ENCODE results near the gene RASSF1.

The RASSF1 gene, protein sequence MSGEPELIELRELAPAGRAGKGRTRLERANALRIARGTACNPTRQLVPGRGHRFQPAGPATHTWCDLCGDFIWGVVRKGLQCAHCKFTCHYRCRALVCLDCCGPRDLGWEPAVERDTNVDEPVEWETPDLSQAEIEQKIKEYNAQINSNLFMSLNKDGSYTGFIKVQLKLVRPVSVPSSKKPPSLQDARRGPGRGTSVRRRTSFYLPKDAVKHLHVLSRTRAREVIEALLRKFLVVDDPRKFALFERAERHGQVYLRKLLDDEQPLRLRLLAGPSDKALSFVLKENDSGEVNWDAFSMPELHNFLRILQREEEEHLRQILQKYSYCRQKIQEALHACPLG

DNA sequence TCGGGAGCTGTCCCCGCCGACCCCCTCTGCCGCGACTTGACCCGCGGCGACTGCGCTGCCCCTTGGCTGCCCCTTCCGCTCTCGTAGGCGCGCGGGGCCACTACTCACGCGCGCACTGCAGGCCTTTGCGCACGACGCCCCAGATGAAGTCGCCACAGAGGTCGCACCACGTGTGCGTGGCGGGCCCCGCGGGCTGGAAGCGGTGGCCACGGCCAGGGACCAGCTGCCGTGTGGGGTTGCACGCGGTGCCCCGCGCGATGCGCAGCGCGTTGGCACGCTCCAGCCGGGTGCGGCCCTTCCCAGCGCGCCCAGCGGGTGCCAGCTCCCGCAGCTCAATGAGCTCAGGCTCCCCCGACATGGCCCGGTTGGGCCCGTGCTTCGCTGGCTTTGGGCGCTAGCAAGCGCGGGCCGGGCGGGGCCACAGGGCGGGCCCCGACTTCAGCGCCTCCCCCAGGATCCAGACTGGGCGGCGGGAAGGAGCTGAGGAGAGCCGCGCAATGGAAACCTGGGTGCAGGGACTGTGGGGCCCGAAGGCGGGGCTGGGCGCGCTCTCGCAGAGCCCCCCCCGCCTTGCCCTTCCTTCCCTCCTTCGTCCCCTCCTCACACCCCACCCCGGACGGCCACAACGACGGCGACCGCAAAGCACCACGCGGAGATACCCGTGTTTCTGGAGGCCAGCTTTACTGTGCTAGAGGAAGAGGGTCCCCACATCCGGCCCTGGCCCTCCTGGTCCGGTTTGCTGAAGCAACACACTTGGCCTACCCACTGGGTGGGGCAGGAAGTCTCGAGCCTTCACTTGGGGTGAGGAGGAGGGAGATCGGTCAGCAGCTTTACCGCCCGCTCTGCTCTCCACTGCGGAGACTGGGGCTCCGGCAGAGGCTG, at the start of gene RASSF1:
RASSF1 (minus strand) TSS at position 389 of the 882 bp plus-strand sequence; CDS start at position 358, 31 bp downstream.
- DNase-seq (ENCODE audit: low read depth): no peak

DNA sequence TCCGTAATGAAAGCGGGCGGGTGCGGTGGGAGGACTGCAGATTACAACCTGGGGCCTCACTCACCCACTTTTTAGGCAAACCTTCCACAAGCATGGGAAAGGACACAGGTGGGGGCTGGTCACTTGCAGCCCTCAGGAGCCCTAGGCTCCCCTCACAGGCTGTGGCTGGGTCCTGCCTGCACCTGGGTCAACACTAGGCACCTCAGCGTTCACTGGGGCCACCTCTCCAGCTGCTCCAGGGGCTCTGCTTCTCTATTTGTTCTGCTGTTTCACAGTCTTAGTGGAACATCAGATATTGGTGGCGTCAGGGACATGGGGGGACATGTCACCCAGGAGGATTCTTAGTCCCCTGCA, 48.8 kb upstream of the RASSF1 start:
- no peak for DNase-seq (ENCODE audit: low read depth)

DNA sequence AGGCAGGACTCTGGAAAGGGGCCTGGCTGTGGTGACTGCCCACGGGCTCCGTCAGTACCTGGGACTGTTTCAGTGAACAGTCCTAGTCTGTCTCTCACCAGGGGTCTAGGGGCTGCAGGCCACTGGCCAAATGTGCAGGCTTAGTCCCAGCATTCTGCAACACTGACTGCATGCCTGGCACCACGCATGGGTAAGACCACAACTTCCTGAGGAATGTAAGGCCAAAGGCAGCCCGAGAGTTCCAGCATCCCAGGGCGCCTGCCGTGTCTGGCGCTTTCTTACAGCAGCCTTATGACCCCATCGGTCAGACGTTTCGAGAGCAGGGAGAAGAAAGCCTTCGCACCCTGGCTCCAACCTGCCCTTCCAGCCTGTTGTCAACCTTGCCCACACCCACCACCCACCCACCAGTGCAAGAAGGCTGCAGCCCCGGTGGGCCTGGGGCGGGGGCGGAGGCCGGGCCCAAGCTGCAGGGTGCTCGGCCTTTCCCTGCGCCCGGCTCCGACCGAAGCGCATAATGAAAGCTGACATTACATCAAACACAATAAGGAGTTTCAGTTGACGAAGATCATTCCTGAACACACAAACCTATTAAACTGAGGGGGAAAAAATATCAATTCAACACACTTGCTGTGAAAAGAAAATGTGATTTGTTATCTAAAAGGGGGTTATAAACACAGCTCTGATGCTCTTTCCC, 48.2 kb upstream of the RASSF1 start:
- DNase-seq (ENCODE audit: low read depth): no peak

DNA sequence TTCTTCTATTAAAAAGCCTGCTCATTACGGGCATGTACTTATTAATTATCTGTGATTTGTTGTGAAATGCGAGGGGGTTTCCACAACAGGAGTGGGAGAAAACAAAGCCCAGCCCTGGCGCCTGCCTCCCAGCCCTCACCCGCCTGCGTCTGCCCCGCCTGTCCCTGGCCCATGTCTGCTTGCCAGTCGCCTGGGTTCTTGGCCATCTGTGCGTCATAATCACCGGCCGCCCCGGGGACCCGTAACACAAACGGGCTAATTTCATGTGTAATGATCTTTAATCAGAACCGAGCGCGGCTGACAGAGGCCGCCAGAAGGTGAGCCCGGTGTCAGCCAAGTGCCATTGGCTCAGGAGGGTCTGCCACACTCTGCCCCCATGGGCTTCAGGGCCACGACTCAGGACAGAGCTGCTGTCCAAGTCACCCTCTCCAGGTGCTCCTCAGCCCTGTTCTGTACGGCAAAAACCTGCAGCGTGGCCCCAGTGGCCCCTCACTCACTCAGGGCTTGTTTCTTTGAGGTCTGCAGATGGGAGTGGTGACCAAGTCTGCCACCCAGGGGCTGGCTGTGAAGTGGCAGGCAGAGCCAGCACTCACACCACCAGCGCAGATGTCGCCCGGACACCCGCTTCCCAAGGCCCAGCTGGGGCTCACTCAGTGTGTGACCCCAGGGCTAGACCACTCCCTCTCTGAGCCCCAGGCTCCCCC, 47.5 kb upstream of the RASSF1 start:
- no peak for DNase-seq (ENCODE audit: low read depth)

DNA sequence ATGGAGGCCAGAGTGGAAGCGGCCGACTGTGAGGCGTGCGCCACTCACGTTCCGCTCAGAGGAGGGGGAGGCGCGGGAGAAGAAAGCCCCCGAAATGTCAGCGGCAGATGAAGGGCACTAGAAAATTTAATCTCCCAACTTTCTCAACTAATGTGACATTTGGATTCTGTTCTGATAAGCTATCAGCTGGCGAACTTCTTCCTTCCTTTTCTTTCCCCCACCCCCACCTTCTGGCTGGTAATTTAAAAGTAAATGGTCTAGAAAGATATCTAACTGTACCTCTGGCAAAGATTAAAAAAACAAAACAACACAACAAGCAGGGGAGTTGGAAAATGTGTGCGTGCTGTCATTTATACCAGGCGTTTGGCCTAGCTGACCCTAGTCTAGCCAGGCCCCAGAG, 45.1 kb upstream of the RASSF1 start:
- DNase-seq (ENCODE audit: low read depth): no peak

DNA sequence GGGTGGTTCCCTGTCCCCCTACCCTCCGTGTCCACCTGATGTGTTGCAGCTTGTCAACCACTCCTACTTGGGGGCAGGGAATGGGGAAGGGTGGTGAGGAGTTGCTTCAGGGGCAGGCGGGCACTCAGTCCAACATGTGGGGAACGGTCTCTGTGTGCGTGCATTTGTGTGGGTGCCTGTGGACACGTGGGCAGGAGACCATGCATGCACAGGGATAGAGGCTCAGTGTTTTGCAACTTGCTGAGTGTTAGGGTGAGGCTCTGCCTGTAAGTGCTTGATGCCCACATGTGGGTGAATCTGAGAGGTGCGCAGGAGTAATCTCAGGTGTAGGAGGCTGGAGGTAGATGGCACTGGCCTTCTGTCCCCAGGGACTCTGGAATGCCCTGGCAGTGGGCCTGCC, 43.1 kb upstream of the RASSF1 start:
- no peak for DNase-seq (ENCODE audit: low read depth)

DNA sequence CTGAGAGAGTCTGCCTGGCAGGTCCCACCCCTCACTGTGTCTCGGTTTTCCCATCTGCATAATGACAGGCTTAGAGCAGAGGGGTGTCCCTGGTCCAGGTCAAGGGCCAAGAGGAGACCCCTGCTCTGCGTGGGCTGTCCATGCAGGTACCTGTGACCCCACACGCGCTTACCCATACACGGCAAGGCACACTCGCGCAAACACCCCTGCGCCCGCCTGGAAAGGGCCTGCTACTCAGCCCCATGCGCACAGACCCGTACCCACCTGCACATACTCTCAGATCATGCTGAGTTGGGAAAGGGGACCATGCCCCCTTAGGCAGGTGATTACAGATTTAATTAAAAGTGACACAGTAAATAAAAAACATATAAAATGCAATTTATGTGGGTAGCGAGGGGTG, 42.1 kb upstream of the RASSF1 start:
- no peak for DNase-seq (ENCODE audit: low read depth)

DNA sequence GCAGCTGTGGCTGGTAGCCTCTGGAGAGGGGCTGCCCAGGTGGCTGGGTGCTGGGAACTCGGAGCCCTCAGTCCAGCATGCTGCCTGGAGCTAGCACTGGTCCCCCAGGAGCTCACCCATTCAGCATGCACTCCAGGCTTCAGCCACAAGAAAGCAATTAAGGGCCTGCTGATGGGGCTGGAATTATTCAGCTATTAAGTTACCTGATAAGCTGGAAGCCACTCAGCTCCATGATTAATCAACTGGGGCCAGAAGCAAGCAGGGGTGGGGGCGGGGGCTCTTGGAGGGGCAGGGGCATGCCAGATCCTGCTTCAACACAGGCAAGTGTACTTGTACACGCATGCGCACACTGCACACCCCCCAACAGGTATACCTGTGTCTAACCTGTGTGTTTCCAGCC, 40.7 kb upstream of the RASSF1 start:
- DNase-seq (ENCODE audit: low read depth): no peak

DNA sequence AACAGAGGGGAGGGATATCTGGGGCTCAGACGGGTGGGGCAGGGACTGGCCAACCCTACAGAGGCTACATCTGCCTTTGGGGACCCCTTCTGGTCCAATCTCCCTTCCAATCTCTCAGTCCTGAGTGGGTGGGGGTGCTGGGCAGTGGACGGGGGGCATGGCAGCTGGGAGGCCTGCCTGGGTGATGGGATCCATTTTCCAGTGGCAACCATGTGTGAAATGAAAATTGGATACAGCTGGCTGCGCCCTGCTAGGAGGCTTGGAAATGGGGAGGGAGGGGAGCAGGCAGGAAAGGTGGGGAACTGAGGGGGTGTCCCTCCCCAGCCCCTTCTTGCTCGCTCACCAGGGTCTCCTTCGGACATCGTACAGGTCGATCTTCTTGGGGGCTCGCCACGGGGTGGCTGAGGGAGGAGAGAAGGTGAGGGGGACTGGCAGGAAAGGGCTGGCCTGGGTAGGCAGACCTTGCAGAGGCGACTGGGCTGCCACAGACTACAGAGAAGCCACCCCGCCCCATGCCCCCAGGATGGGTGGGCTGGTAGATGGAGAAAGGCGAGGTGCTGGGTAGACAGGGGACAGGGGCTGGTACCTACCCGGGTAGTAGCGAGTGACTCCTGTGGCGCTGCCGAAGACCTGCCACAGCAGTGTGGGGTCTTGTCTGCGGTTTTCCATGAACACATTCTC, 39.9 kb upstream of the RASSF1 start:
- DNase-seq (ENCODE audit: low read depth): no peak

DNA sequence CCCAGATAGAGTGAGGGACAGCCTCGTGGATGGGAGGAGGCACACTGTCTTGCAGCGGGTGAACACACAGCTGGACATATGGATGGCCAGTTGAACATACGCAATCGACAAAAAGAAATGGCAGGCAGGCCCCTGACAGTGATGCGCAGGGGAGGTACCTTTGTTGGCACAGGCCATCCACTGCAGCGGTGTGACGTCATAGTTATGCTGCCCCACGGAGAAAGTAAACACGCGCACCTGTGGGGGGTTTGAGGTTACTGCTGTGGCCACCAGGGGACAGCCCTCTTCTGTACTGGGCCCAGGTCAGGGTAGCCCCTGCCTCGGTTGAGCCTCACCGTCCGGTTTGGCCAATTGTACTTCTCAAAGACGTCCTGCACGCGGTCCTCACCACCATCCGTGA, 38.1 kb upstream of the RASSF1 start:
- DNase-seq (ENCODE audit: low read depth): no peak

DNA sequence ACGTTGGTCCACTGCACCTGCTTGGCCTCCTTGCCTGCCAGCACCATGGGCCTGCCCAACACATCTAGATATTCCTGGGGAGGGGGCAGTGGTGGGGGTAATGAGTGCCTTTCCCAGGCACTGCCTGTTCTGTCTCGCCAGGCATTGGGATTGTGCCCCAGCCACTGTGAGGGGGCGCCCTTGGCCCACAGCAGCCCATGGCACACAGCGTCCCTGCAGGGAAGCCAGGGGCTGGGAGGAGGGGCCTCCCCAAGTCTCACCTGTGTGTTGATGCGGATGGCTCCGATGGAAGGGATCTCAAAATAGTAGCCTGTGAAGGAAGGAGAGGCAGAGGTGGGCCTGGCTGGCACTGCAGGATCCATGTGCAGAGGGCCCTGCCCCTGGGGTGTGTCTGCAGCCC, 37.4 kb upstream of the RASSF1 start:
- DNase-seq (ENCODE audit: low read depth): no peak

DNA sequence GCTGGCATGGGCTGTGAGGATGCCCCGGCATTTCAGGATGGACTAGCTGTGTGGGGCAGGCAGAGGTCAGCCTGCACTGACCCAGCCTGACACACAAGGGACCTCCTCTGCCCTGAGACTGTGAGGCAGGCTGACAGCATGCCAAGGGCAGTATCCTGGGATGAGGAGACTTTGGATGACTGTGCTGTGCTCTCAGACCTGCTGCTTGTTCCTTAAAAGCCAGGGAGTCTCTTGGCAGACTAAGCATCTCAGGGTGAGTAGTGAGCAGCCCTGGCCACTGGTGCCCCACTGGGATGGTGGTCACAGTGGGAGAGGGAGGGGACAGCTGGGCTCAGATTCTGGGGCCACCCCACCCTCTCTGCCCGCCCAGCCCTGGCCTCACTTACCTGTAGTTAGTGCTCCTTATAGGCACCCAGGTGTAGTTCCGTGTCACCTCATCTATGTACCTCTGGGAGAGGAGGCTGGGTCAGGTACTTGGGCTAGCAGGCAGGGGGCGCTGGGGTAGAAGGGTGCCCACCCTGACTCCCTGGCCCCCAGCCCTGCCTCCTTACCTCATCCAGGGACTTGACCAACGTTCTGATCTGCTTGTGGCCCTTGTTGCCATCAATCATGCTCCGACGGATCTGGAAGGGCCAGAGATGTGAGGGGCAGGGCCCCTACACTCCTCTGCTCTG, 34.8 kb upstream of the RASSF1 start:
- no peak for DNase-seq (ENCODE audit: low read depth)

DNA sequence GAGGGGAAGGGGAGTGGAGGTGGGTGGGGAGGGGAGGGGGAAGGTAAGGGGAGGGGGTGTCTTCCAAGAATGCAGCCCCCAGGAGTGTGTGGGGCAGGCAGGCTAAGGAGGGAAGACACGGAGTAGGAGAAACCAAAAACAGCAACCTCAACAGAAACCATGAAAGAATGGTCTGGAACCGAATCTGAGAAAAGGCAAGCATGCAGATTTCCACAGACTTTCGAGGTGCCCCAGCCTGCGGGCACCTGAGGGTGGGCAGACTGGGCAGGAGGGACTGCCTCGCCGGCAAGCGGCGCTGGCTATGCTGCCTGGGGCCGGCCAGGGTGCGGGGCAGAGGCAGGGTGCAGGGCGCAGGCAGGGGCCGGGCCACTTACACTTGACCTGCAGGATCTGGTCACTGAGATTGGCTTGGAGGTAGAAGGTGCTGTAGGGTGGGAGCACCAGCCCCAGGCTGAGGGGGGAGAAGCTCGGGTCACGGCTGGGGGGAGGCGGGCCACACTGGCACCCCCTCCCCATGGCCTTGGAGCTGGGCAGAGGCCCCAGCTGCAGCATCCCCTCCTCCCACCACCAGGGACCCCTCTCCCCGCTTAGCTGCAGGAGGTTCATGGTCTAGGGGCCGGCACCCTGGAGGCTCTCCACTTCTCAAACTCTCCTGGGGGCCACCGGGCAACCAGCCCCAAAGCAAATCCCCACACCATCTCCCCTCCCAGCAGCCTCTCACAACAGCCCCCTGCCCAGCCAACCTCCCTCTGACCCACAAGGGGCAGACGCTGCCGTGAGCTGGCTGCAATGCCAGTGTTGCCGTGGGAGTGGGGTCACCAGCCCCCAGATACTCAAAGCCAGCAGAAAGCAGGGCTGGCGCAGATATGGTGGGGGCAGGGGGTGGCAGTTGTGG, 34.0 kb upstream of the RASSF1 start:
- DNase-seq (ENCODE audit: low read depth): no peak

DNA sequence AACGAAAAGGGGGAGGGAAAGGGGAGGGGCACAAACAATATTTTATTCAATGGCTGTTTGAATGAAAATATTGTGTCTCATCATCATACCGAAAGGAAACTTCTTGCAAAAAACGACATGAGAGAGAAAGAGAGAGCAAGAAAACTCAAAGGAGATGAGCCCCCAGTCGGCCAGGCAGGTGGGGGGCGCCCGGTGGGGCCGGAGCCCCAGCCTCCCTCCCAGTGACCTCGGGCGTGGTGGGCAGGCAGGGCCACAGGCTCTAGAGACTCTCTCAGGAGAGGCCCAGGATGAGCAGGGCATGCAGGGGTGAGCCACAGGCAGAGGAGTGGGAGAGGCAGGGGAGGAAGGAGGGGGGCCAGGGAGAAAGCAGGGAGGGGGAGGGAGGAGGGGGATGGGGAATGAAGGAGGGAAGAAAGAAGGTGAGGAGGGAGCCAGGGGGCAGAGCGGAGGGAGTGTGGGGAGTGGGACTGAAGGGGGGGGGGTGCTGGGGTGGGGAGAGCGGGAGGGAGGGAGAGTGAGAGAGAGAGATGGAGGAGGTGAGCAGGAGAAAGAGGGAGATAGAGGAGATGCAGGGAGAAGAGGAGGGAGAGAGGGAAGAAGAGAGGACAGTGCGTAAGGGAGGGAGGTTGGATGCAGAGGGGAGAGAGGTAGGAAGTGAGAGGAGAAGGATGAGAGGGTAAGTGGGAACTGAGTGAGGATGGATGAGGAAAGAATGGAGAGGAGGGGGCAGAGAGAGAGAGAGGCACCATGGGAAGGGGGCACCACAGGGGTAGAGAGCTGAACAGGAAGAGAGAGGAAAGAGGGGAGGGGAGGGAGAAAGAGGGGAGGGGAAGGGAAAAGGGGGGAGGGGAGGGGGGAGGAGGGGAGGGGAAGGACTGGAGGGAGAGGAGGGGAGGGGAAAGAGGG, 32.8 kb upstream of the RASSF1 start:
- no peak for DNase-seq (ENCODE audit: low read depth)

DNA sequence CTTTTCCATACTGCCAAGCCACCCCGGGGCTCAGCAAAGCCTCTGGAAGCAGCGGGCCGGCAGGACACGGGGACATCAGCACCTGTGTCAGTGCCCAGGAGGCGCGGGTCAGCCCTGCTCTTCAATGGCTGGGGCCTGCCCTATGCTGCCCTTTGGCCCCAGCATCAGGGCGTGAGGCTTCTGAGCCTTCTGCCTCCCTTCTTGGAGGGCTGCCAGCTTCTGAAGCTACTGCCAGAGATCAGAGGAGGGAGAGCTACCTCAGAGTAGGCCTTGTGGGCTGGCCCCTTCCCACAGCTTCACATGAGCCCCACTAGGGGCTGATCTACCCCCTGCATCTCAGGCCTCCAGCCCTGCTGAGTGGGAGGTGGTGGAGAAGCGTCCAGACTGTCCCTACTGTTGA, 31.7 kb upstream of the RASSF1 start:
- DNase-seq (ENCODE audit: low read depth): no peak

DNA sequence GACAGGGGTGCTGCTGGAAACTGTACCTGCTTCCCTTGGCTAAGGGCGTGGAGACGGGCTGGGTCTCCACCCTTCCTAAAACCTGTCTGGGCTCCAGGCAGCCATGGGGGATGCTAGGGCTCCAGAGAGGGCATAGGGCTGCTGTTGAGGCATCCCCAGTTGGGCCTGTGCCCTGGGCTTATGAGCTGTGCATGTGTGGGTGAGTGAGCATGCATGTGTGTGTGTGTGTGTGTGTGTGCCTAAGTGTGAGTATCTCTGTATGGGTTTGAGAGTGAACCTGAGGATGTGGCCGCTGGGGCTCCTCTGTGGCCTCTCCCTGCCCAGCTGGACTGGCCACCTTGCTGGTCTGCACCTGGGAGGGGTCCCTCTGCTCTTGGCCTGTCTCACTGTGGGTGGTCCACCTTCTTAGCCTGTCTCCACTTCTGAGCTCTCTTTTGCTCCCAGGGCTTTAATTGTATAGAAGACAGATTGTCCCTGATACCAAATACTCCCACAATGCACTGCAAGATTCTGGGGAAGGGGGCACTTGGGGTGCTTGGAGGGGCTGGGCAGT, 30.6 kb upstream of the RASSF1 start:
- DNase-seq (ENCODE audit: low read depth): no peak

DNA sequence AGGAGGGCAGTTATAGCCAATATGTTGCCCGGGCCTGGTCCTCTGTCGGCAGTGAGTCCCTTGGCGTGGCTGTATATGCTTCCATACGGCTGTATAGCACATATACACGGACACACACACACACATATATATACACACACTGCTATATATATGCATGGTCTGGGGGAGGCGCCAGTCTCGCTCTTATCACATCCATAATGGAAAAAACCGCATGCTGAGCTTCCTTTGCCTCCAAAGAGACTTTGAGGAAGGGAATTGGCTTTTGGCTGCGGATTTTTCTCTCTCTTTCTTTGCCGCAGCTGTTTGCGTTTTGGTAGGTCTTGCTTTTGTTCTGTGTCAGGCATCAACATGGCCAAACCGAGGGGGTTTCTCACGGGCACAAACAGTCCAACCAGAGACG, 30.0 kb upstream of the RASSF1 start:
- DNase-seq (ENCODE audit: low read depth): no peak

DNA sequence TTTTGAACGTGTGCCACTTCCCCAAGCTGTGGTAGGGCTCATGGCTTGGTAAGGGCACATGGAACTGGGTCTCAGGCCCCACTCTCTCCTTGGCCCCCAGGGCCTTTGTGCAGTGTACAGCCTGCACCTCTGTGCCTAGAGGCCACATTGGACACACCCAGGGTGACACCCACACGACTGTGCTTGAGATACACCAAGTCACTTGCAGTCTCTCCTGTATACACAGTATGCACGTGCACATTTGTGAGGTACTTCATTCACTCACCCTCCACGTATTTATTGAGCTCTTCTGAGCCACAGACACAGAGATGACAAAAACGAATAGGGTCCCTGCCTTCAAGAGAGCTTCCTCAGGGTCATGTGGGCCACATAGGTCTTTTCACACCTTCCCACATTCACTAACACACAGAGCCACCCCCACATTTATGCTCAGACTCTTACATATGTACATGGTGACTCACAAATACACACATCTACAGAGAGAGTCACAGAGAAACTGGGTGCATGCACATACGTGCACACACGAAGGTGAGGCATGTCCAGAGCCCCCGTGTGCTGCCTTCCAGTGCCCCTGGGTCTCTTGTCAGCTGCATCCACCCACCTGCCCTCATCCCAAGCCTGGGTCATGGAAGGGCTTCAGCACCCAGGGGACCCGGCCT, 28.5 kb upstream of the RASSF1 start:
- DNase-seq (ENCODE audit: low read depth): no peak

Measured in stimulated activated CD8-positive, alpha-beta memory T cell treated with anti-CD3 and anti-CD28 coated beads, Interleukin-15, amount 100 ng/mL, for 1 hour (primary cell).